ENCODE data around the gene DQX1.
A peak's percentile ranks its signal among the peaks of the same experiment; 100 is the strongest.

DQX1 gene

DNA sequence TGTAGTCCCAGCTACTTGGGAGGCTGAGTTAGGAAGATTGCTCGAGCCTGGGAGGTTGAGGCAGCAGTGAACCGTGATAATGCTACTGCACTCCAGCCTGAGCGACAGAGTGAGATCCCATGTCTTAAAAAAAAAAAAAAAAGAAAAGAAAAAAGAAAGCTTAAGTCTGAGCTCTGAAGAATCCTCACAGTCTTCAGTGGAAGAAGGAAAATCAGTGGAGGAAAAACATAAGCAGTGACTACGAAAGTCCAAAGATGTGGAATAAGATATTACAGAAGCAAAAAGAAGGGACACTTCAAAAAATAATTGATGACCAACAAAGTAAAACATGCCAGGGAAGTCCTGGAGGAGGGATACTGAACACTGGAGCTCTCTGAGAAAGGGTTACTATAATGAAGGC is 15.8 kb downstream of the DQX1 start:
- H3K4me3 ChIP-seq (ENCODE audit: low read depth, low read length), result no peak overlapping the region
- no peak for DNase-seq (ENCODE audit: low read depth)
- TF ChIP-seq, protein P1, sequence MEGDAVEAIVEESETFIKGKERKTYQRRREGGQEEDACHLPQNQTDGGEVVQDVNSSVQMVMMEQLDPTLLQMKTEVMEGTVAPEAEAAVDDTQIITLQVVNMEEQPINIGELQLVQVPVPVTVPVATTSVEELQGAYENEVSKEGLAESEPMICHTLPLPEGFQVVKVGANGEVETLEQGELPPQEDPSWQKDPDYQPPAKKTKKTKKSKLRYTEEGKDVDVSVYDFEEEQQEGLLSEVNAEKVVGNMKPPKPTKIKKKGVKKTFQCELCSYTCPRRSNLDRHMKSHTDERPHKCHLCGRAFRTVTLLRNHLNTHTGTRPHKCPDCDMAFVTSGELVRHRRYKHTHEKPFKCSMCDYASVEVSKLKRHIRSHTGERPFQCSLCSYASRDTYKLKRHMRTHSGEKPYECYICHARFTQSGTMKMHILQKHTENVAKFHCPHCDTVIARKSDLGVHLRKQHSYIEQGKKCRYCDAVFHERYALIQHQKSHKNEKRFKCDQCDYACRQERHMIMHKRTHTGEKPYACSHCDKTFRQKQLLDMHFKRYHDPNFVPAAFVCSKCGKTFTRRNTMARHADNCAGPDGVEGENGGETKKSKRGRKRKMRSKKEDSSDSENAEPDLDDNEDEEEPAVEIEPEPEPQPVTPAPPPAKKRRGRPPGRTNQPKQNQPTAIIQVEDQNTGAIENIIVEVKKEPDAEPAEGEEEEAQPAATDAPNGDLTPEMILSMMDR (conservative IDR thresholded peaks at IDR 0.05; ENCODE audit: low read depth, low read length), result no peak

DNA sequence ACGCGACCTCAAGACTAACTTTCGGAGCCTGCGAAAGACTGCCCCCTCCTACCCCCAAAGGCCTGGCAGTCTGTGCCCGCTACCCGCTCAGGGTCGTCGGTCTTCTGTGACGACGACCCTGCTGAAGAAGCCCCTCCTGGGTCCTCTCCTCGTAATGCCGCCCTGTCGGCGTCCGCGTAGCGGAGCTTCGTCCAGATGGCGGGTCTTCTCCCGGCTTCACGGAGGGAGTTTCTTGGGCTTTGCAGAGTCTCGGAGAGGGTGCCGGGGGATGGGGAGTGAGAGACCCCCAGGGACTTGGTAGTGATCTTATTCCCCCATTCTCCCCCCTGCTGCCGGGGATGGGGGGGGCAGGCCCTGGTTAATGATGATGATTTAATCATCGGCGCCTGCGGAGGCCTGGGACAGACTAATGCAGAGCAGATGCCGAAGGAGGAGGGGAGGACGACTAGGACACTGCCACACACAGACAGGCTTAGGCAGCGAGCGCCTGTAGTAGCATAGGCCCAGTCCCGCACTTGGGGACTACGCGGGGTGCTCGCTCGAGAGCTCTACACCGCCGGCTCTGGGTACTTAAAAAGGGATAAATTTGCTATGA is 18.0 kb downstream of the DQX1 start:
- DNase-seq (ENCODE audit: low read depth), result peak; percentile 50
- H3K4me3 ChIP-seq (ENCODE audit: low read depth, low read length), result peak overlapping the region; percentile 100
- TF ChIP-seq, protein P1 (conservative IDR thresholded peaks at IDR 0.05; ENCODE audit: low read depth, low read length), result no peak

DNA sequence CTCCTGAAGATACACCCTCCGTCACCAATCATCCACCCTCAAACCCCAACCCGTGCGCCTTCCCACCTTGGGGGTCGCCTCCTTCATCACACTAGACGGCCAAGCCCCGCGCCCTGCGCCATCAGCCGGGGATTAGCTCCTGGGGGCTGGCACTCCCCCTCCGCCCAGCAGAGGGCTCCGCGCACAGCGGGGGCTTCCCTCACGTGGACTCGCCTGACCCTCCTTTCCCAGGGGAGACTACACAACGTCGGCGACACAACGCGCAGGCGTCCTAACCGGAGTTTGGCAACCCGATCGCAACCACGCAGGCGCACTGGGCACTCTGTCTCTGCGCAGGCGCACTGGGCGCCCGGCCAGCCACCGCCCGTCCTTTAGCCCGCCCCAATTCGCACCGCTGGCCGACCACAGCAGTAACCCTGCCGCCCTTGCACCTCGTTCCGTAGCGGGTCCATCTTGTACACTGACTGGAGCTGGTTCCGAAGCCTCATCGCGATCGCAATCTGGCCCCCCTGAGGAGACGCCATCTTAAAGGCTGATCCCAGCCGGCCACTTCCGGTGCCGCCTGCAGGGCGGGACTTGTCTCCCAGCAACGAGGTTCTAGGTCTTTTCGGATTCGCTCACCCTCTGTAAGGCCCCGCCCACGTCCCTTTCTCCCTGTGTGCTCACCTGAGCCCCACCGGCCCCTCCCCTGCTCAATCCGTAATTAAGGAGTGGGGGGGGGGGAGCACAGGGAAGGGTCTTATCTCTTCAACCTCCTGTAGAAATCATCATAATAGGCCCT is 18.7 kb downstream of the DQX1 start, which contains the start of gene PCGF1:
Gene PCGF1 (minus strand): TSS at position 551 of the 781 bp plus-strand sequence. CDS start 27 bp downstream, at position 524.
- TF ChIP-seq, protein P1 (conservative IDR thresholded peaks at IDR 0.05; ENCODE audit: low read depth, low read length), result peak; percentile 57
- DNase-seq (ENCODE audit: low read depth), result peak; percentile 99
- H3K4me3 ChIP-seq (ENCODE audit: low read depth, low read length), result peak within 1 kb of the TSS; percentile 100

DNA sequence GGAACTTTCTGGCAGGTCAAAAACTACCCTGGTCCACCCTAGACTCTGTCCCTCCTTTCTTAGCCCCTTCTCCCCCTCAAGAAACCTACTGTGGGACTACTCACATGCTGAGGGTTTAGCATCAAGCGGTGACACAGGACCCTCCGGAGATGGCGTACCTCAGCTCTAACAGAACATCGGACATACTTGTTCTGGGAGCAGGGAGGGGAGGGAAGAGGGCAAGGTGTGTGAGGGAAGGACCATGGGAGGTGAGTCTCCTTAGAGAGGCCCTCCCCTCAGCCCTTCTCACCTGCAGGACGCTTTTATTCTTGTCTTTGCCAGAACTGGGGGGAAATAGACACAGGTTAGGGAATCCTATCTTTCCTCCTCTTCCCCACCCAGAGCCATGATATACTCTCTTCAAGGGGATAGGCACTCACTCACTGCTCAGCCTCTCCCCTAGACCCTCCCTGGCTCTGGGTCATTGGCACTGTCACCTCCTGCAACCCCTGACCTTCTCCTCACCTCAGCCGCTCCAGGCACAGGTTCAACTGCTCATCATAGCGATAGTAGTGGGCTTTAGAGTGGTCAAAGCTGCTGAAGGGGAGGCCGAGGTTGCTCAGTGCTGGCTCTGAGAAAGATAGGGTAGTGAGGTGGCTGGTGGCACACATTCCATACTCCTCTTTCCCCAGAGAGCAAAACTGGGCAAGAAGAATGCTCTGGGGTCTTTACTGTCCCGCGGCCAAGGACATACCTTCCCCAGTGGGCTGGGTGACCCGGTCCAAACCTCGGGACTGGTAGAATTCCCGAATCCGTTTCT is 20.4 kb downstream of the DQX1 start:
- peak overlapping the region; percentile 4 for H3K4me3 ChIP-seq (ENCODE audit: low read depth, low read length)
- TF ChIP-seq, protein P1 (conservative IDR thresholded peaks at IDR 0.05; ENCODE audit: low read depth, low read length), result no peak
- DNase-seq (ENCODE audit: low read depth), result no peak

GRCh38 chr2:74504591-74504990 is 21.4 kb downstream of the DQX1 start:
- no peak overlapping the region for H3K4me3 ChIP-seq (ENCODE audit: low read depth, low read length)
- DNase-seq (ENCODE audit: low read depth), result no peak
- TF ChIP-seq, protein P1 (conservative IDR thresholded peaks at IDR 0.05; ENCODE audit: low read depth, low read length), result no peak

GRCh38 chr2:74503506-74504475 is 22.2 kb downstream of the DQX1 start:
- DNase-seq (ENCODE audit: low read depth), result no peak
- H3K4me3 ChIP-seq (ENCODE audit: low read depth, low read length), result peak overlapping the region; percentile 74
- TF ChIP-seq, protein P1 (conservative IDR thresholded peaks at IDR 0.05; ENCODE audit: low read depth, low read length), result no peak

All from choroid plexus epithelial cell (primary cell).